Inferior parietal cortex (tissue), 1 donor: ENCODE data around the gene DENND4A.
"Not testable (repeated sequence)": the region's sequence is repeated elsewhere in the genome, so short reads cannot be mapped to it uniquely, and the experiment has no call there.

Experiments used
- DNase-seq: peaks from one replicate; pipeline ENCODE4 v3.0.0-alpha.2; 2016; ENCODE audit errors: extremely low spot score

The DENND4A gene

GRCh38 chr15:65818927-65819562, 27.0 kb upstream of the DENND4A start:
- no peak for DNase-seq

- DNase-seq = no peak
These were observed 24.3 kb upstream of the DENND4A start for GRCh38 chr15:65816441-65816840.

DNA sequence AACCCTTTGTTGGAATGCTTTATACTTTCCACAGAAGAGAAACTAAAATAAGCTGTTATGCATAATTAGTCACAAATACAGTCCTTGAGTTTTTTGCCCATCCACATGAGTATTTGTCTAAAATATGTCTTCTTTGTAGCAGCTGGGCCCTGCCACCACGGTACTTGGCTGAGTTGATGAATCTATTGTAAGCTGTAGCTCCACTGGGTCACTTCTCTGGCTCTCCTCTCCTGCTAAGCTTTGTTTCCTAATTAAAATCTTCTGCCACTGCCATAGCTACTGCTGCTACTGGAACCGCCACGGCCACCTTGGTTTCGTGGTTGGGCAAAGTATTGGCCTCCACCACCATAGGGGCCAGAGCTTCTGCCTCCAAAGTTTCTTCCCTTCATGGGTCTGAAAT, 23.9 kb upstream of the DENND4A start:
- DNase-seq = not testable (repeated sequence)

GRCh38 chr15:65814271-65814670, 22.2 kb upstream of the DENND4A start:
- not testable (repeated sequence) for DNase-seq

DNA sequence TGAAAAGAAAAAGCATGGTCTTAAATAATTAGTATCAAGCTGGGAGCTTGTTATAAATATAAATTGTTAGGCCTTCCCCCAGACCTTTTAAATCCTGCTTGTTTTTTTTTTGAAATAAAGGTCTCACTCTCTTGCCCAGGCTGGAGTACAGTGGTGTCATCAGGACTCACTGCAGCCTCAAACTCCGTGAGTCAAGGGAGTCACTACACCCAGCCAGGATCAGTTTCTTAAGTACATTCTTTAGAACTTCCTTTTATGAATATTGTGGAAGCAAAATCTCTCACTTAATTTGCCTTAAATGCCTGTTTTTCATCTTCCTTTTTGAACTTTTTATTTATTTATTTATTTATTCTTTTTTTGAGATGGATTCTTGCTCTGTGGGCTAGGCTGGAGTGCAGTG, 20.8 kb upstream of the DENND4A start:
- no peak for DNase-seq

- DNase-seq = no peak
These were observed 20.4 kb upstream of the DENND4A start for GRCh38 chr15:65812467-65812866.

GRCh38 chr15:65811835-65812234, 19.7 kb upstream of the DENND4A start:
- DNase-seq = no peak

DNA sequence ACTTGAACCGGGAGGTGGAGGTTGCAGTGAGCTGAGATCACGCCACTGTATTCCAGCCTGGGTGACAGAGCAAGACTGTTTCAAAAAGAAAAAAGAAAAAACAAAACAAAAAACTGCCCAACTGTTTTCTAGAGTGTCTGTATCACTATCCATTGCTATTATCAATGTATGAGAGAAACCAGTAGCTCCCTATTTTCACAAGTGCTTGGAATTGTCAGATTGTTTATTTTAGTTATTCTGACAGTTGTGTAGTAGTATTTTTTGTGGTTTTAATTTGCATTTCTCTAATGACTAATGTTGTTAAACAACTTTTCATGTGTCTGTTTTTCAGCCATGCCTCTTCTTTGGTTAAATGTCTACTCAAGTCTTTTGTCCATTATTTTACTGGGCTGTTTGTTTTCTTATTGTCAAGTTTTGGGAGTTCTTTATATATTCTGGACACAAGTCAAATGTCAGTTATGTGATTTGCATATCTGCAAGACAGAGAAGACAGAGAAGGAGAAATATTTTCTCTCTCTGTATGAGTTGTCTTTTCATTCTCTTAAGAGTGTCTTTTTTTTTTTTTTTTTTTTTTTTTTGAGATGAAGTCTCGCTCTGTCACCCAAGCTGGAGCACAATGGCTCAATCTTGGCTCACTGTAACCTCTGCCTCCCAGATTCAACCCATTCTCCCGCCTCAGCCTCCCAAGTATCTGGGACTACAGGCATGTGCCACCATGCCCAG, 19.1 kb upstream of the DENND4A start:
- not testable (repeated sequence) for DNase-seq

- no peak for DNase-seq
These were observed 14.3 kb upstream of the DENND4A start for GRCh38 chr15:65806397-65806796.

DNA sequence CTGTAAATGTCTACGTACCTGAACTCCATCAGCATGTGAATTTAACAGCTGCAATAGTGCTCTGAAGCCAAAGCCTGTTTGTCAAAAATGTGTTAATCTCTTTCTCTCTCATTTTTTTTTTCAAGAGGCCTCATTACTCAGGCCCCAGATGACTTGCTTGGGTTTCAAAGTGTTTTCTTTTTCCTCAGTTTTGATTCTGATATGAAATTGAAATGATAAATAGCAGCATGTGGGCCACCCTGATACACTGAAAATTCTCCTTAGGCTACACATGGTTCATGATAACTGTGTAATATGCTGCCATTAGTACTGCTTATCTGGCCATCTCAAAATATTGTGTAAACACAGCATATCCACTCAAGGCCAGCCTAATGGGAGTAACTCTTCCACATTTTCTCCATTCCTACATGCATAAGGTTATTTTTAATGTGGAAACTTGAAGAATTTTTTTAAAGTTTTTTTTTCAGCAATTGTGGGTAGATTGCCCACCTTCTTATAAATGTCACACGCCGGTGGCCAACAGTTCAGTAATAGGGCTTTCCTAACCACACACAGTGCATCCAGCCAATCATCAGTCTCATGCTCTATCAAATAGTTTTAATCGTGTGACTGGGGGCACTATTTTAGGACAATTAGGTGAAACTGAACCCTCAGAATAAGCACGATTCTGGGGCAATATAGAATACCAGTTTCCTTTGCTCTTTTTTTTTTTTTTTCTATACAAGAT, 13.1 kb upstream of the DENND4A start:
- DNase-seq = no peak

DNA sequence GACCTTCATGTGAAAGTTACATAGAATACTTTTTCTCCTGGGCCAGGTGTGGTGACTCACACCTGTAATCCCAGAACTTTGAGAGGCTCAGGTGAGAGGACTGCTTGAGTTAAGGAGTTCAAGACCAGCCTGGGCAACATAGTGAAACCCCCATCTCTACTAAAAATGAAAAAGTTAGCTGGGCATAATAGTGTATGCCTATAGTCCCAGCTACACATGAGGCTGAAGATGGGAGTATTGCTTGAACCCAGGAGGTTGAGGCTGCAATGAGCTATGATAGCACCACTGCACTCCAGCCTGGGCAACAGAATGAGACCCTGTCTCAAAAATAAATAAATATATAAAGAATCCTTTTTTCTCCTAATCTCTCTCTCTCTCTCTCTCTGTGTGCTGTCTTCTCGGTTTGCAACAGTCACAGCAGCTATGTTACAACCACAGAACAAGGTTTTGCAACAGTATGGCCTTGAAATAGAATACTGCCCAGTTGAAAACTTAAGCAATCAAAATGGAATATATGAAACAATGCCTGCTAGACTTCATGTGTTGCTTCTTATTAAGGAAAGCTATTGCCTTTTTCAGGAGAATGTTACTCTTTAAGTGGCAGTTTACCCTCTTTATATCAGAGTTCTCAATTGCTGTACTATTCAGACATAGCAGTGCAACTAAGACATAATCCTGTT, 12.3 kb upstream of the DENND4A start:
- DNase-seq = no peak

GRCh38 chr15:65801229-65801805, 9.2 kb upstream of the DENND4A start:
- DNase-seq = no peak

- no peak for DNase-seq
These were observed 4.6 kb upstream of the DENND4A start for GRCh38 chr15:65796610-65797078.

DNA sequence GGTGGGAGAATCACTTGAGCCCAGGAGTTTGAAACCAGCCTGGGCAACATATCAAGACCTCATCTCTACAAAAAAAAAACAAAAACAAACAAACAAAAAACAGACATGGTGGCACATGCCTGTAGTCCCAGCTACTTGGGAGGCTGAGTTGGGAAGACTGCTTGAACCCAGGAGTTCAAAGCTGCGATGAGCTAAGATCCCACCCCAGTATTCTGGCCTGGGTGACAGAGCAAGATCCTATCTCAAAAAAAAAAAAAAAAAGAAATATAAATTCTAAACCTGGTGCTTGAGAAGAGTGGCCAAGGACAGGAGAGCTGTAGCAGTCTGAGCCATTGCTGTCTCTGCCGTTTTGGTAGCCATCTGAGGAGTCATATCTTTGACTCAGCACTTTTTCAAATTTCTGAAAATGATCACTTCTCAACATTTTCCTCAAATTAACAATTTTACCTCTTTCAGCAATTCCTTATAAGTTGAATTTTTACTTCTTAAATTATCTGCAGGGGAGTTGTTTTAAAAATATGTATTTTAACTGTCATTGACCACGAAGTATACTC, 3.6 kb upstream of the DENND4A start:
- DNase-seq = no peak

DNA sequence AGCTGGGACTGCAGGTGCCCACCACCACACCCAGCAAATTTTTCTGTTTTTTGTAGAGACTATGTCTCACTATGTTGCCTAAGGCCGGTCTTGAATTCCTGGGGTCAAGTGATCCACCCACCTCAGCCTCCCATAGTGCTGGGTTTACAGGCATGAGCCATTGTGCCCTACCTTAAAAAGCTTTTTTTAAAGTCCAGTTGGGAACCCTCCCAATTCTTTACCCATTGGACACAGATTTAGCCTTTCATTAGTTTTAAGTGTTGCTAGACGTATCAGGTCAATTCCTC, 1.7 kb upstream of the DENND4A start:
- DNase-seq = no peak

GRCh38 chr15:65792988-65793817, 1.1 kb upstream of the DENND4A start:
- no peak for DNase-seq

GRCh38 chr15:65791335-65792137, 557 bp downstream of the DENND4A start:
- peak; percentile 34 for DNase-seq

DNA sequence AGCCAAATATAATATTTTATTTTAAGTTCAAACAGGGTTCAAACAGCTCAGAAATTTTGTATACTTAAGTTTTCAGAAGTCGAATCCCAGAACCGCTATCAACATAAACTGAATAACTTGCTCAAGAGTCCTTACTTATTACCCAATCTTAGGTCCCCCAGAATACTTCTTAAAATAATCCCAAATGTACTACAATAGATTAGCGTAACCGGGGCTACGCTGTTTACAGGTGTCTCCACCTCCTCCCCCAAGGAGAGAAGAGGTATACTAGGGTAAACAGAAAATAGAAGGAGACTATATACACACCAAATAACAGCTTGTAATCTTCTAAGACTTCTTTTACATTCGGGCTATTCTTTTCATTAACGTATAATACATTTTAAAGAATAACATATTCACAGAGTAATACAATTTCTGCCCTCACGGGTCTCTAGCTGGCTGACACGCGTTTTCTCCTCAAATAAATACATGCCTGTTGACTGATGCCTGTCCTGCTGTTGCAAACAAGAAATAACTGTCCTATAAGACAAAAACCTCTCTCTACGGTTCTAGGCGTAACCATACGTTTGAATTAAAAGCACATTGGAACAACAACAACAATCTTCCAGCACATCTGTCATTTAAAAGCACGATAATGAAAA, 1.3 kb downstream of the DENND4A start:
- DNase-seq = peak; percentile 61

GRCh38 chr15:65789759-65790425, 2.2 kb downstream of the DENND4A start:
- no peak for DNase-seq
